ENCODE measurements around the gene MT3.

The MT3 gene

GRCh38 chr16:56549744-56550385 lies 39.5 kb upstream of the MT3 start:
- H3K4me3 ChIP-seq (replicated peaks; ENCODE audit: low read depth, low read length) = no peak overlapping the region
- DNase-seq (ENCODE audit: low read depth) = no peak
- no peak for TF ChIP-seq CTCF (IDR thresholded peaks at IDR 0.05; ENCODE audit: low read length, missing control alignments)

GRCh38 chr16:56551796-56552738 lies 37.3 kb upstream of the MT3 start:
- no peak for DNase-seq (ENCODE audit: low read depth)
- TF ChIP-seq CTCF (IDR thresholded peaks at IDR 0.05; ENCODE audit: low read length, missing control alignments) = no peak
- H3K4me3 ChIP-seq (replicated peaks; ENCODE audit: low read depth, low read length) = no peak overlapping the region

- no peak for DNase-seq (ENCODE audit: low read depth)
- no peak overlapping the region for H3K4me3 ChIP-seq (replicated peaks; ENCODE audit: low read depth, low read length)
- TF ChIP-seq CTCF (IDR thresholded peaks at IDR 0.05; ENCODE audit: low read length, missing control alignments) = no peak
These were observed 34.9 kb upstream of the MT3 start for GRCh38 chr16:56554441-56554840.

- H3K4me3 ChIP-seq (replicated peaks; ENCODE audit: low read depth, low read length) = no peak overlapping the region
- peak; percentile 29 for DNase-seq (ENCODE audit: low read depth)
- no peak for TF ChIP-seq CTCF (IDR thresholded peaks at IDR 0.05; ENCODE audit: low read length, missing control alignments)
These were observed 31.1 kb upstream of the MT3 start for GRCh38 chr16:56558024-56558747.

GRCh38 chr16:56559109-56559508 lies 30.2 kb upstream of the MT3 start:
- TF ChIP-seq CTCF (IDR thresholded peaks at IDR 0.05; ENCODE audit: low read length, missing control alignments) = no peak
- no peak for DNase-seq (ENCODE audit: low read depth)
- H3K4me3 ChIP-seq (replicated peaks; ENCODE audit: low read depth, low read length) = no peak overlapping the region

- H3K4me3 ChIP-seq (replicated peaks; ENCODE audit: low read depth, low read length) = no peak overlapping the region
- no peak for TF ChIP-seq CTCF (IDR thresholded peaks at IDR 0.05; ENCODE audit: low read length, missing control alignments)
- DNase-seq (ENCODE audit: low read depth) = no peak
These were observed 28.9 kb upstream of the MT3 start for GRCh38 chr16:56560447-56560846.

All from fibroblast of pulmonary artery (primary cell).